ENCODE results near the gene TMEM14B. TPM values are rescaled to one million over a fixed set of nuclear protein-coding genes. Genes with fewer than 3 reads are reported as not detected.

TMEM14B gene
- total RNA-seq, 3 donors from 2014 or later (not counting 1 experiment from before 2014, with no cell fraction given): 21.0 to 38.4 (median 30.8) TPM

DNA sequence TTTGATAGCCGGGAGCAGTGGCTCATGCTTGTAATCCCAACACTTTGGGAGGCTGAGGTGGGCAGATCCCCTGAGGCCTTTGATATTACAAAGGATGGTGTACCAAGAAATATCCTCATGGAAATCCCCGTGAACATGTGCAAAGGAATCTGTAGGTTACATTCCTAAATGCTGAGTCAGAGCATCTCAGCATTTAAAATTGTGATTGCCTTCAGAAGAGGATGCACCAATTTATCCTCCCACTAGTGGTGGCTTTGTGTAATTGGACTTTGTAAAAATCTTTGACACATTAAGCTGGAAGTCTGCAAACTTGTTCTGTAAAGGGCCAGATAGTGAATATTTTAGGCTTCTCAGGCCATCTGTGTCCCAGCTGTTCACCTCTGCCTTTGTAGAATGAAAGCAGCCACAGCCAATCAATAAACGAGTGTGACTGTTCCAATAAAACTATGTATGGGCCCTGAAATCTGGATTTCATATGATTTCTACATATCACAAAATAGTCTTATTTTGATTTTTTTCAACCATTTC is 11.8 kb downstream of the TMEM14B start:
- ATAC-seq (peak; percentile 55 to 82 (median 69)), DNase-seq (peak in 1 of 2 donors; percentile 59)
- H3K36me3 ChIP-seq (ENCODE audit: control insufficient read depth, insufficient read depth, low read length): peaks cover 7% of the 10 kb centered on the region
- Mint-ChIP-seq H3K27me3 (ENCODE audit: low read depth in 2 of 2) (peaks cover 5 to 16% of the 10 kb centered on the region in 2 donors), H3K4me3 (no peak overlapping the region), H3K27ac (no peak overlapping the region), H3K36me3 (peaks cover 15% of the 10 kb centered on the region), H3K9me3 (no peaks in the 10 kb centered on the region), H3K4me1 (peaks cover 0 to 5% of the 10 kb centered on the region in 2 donors)
- H3K4me1 ChIP-seq (ENCODE audit: control insufficient read depth, insufficient read depth, low read length): no peaks in the 10 kb centered on the region
- peak; percentile 63 for TF ChIP-seq CTCF (IDR thresholded peaks at IDR 0.05)
- no peaks in the 10 kb centered on the region for H3K9me3 ChIP-seq (ENCODE audit: control insufficient read depth, insufficient read depth, low read length)
- no peaks in the 10 kb centered on the region for H3K27me3 ChIP-seq (ENCODE audit: control insufficient read depth, insufficient read depth, low read length)
- WGBS (ENCODE audit: insufficient coverage): 80% methylated on average over 3 of the region's 3 CpGs
- H3K27ac ChIP-seq (ENCODE audit: low read length): no peak overlapping the region
- H3K4me3 ChIP-seq (ENCODE audit: low read length): no peak overlapping the region
- intact Hi-C loops (cut with micrococcal nuclease): loop anchor here (1.0 kb wide), 1 partner anchor 65 kb away; the partner anchor contains the start of genes C6orf52 and PAK1IP1

DNA sequence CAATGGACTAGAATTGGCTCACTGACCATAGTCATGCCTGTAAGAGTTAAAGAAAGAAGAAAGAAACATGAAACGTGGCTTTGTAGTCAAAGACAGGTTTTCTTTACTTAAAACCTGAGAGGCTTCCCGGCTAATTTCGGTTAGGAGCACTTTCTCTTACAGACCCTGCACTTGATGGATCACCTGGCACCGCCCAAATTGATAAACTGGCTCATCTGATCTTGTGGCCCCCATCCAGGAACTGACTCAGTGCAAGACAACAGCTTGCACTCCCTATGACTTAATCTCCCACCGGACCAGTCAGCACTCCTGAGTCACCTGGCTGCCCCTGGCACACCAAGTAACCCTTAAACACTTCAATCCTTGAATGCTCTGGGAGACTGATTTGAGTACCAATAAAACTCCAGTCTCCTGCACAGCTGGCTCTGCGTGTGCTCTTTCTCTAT is 12.3 kb downstream of the TMEM14B start:
- intact Hi-C loops (cut with micrococcal nuclease): loop anchor here (1.0 kb wide), 1 partner anchor 66 kb away; the partner anchor contains the start of genes C6orf52 and PAK1IP1
- Histone ChIP-seq H3K27me3 (ENCODE audit: control insufficient read depth, insufficient read depth, low read length) (no peaks in the 10 kb centered on the region), H3K27ac (ENCODE audit: low read length) (no peak overlapping the region), H3K9me3 (ENCODE audit: control insufficient read depth, insufficient read depth, low read length) (no peaks in the 10 kb centered on the region), H3K36me3 (ENCODE audit: control insufficient read depth, insufficient read depth, low read length) (peaks cover 6% of the 10 kb centered on the region), H3K4me3 (ENCODE audit: low read length) (no peak overlapping the region), H3K4me1 (ENCODE audit: control insufficient read depth, insufficient read depth, low read length) (no peaks in the 10 kb centered on the region)
- Mint-ChIP-seq H3K4me3 (no peak overlapping the region), H3K27ac (no peak overlapping the region), H3K9me3 (no peaks in the 10 kb centered on the region), H3K27me3 (ENCODE audit: low read depth in 2 of 2) (peaks cover 0 to 11% of the 10 kb centered on the region in 2 donors), H3K4me1 (no peaks in the 10 kb centered on the region), H3K36me3 (peaks cover 15% of the 10 kb centered on the region)
- WGBS (ENCODE audit: insufficient coverage): 95% methylated on average over 6 of the region's 6 CpGs
- no peak for TF ChIP-seq CTCF (IDR thresholded peaks at IDR 0.05)
- ATAC-seq (no peak), DNase-seq (no peak)

DNA sequence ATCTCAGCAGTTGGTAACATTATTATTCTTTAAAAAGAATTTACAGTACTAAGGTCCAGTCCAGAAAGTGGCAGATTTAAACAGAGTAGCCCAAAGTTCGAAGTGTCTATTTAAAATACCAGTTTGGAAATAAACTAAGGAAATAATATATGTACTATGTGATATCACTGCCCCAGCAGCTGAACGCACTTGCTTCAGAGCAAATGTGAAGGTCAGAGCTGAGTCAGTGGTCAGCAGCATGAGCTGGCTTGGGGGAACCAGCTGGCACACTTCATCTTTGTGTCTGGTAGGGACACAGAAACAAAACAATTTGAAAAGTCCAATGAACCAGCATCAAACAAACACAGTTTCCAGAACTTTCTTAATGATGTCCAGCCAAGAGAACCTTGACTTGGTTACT is 15.4 kb downstream of the TMEM14B start:
- H3K4me1 ChIP-seq (ENCODE audit: control insufficient read depth, insufficient read depth, low read length): no peaks in the 10 kb centered on the region
- no peak for ATAC-seq
- H3K27ac ChIP-seq (ENCODE audit: low read length): no peak overlapping the region
- intact Hi-C loops (cut with micrococcal nuclease): no loop called here
- H3K27me3 Mint-ChIP-seq (ENCODE audit: low read depth in 2 of 2): no peaks in the 10 kb centered on the region
- no peak overlapping the region for H3K4me3 Mint-ChIP-seq
- no peak for DNase-seq
- peaks cover 3% of the 10 kb centered on the region for H3K36me3 ChIP-seq (ENCODE audit: control insufficient read depth, insufficient read depth, low read length)
- no peaks in the 10 kb centered on the region for H3K9me3 Mint-ChIP-seq
- no peaks in the 10 kb centered on the region for H3K4me1 Mint-ChIP-seq
- H3K9me3 ChIP-seq (ENCODE audit: control insufficient read depth, insufficient read depth, low read length): no peaks in the 10 kb centered on the region
- H3K36me3 Mint-ChIP-seq: no peaks in the 10 kb centered on the region
- TF ChIP-seq CTCF (IDR thresholded peaks at IDR 0.05): no peak
- H3K27ac Mint-ChIP-seq: no peak overlapping the region
- H3K27me3 ChIP-seq (ENCODE audit: control insufficient read depth, insufficient read depth, low read length): no peaks in the 10 kb centered on the region
- 94% methylated on average over 1 of the region's 2 CpGs for WGBS (ENCODE audit: insufficient coverage)
- H3K4me3 ChIP-seq (ENCODE audit: low read length): no peak overlapping the region

DNA sequence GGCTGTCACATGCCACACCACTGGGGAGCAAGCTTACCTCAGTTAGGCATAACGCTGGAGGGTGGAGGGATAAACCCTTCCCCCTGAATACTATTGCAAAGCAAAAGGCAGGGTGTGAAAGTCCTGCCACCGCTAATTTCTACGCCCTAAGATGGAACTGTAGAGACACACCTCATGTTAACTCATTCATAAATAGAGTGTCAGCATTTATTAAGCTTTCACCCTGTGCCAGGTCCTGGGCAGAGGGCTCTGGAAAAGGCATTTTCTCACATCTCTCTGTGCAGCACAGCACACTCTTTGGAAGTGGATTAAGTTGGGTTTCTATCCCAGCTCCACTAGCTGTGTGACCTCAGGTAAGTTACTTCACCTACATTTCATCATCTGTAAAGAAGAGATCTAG is 21.8 kb downstream of the TMEM14B start:
- intact Hi-C loops (cut with micrococcal nuclease): no loop called here
- Histone ChIP-seq H3K4me1 (ENCODE audit: control insufficient read depth, insufficient read depth, low read length) (no peaks in the 10 kb centered on the region), H3K27ac (ENCODE audit: low read length) (no peak overlapping the region), H3K4me3 (ENCODE audit: low read length) (no peak overlapping the region), H3K9me3 (ENCODE audit: control insufficient read depth, insufficient read depth, low read length) (no peaks in the 10 kb centered on the region), H3K27me3 (ENCODE audit: control insufficient read depth, insufficient read depth, low read length) (no peaks in the 10 kb centered on the region), H3K36me3 (ENCODE audit: control insufficient read depth, insufficient read depth, low read length) (peaks cover 4% of the 10 kb centered on the region)
- Mint-ChIP-seq H3K27ac (no peak overlapping the region), H3K36me3 (no peaks in the 10 kb centered on the region), H3K27me3 (ENCODE audit: low read depth in 2 of 2) (no peaks in the 10 kb centered on the region), H3K4me3 (no peak overlapping the region), H3K4me1 (no peaks in the 10 kb centered on the region), H3K9me3 (no peaks in the 10 kb centered on the region)
- DNase-seq (no peak), ATAC-seq (no peak)
- 90% methylated on average over 3 of the region's 3 CpGs for WGBS (ENCODE audit: insufficient coverage)
- TF ChIP-seq CTCF (IDR thresholded peaks at IDR 0.05): no peak

Measured in natural killer cell (primary cell).